Stimulated activated CD8-positive, alpha-beta memory T cell treated with anti-CD3 and anti-CD28 coated beads, Interleukin-7, amount 100 ng/mL, for 24 hours (primary cell): ENCODE results near the gene KIF26A.
"Not testable (repeated sequence)": the region's sequence is repeated elsewhere in the genome, so short reads cannot be mapped to it uniquely, and the experiment has no call there.

ENCODE experiments used
- DNase-seq: peaks from one replicate; pipeline ENCODE4 v3.0.0-alpha.2; 2020; ENCODE audit warnings: low read depth

The KIF26A gene

GRCh38 chr14:104143521-104144452, 5.4 kb downstream of the KIF26A start:
- DNase-seq = no peak

GRCh38 chr14:104144453-104144790, 6.0 kb downstream of the KIF26A start:
- DNase-seq = no peak

GRCh38 chr14:104144911-104145825, 6.8 kb downstream of the KIF26A start:
- DNase-seq = no peak

GRCh38 chr14:104145826-104146601, 7.6 kb downstream of the KIF26A start:
- DNase-seq = no peak

GRCh38 chr14:104146651-104147345, 8.4 kb downstream of the KIF26A start:
- DNase-seq = no peak

- no peak for DNase-seq
Measured at GRCh38 chr14:104147346-104148125, 9.1 kb downstream of the KIF26A start.

GRCh38 chr14:104148433-104149277, 10.3 kb downstream of the KIF26A start:
- DNase-seq = no peak

GRCh38 chr14:104149278-104149595, 10.8 kb downstream of the KIF26A start:
- no peak for DNase-seq

GRCh38 chr14:104149617-104150135, 11.3 kb downstream of the KIF26A start:
- no peak for DNase-seq

- DNase-seq = no peak
Measured at GRCh38 chr14:104150136-104151025, 12.0 kb downstream of the KIF26A start.

- DNase-seq = no peak
Measured at GRCh38 chr14:104151026-104151381, 12.6 kb downstream of the KIF26A start.

GRCh38 chr14:104151566-104152245, 13.3 kb downstream of the KIF26A start:
- no peak for DNase-seq

- DNase-seq = no peak
Measured at GRCh38 chr14:104152246-104152575, 13.8 kb downstream of the KIF26A start.

GRCh38 chr14:104152686-104153393, 14.5 kb downstream of the KIF26A start:
- no peak for DNase-seq

GRCh38 chr14:104153394-104153755, 15.0 kb downstream of the KIF26A start:
- not testable (repeated sequence) for DNase-seq

- DNase-seq = no peak
Measured at GRCh38 chr14:104154246-104154645, 15.9 kb downstream of the KIF26A start.

- DNase-seq = no peak
Measured at GRCh38 chr14:104155513-104155912, 17.1 kb downstream of the KIF26A start.

- DNase-seq = no peak
Measured at GRCh38 chr14:104156142-104156541, 17.8 kb downstream of the KIF26A start.
